ENCODE data around the gene CD151.

The CD151 gene

GRCh38 chr11:812390-812789, 20.4 kb upstream of the CD151 start:
- H3K4me3 ChIP-seq (ENCODE audit: low read depth, low read length): no peak overlapping the region
- DNase-seq (ENCODE audit: low read depth): no peak

- H3K4me3 ChIP-seq (ENCODE audit: low read depth, low read length): no peak overlapping the region
- no peak for DNase-seq (ENCODE audit: low read depth)
Observed at GRCh38 chr11:813072-813455, 19.7 kb upstream of the CD151 start.

GRCh38 chr11:813456-814096, 19.2 kb upstream of the CD151 start:
- H3K4me3 ChIP-seq (ENCODE audit: low read depth, low read length): no peak overlapping the region
- no peak for DNase-seq (ENCODE audit: low read depth)

- H3K4me3 ChIP-seq (ENCODE audit: low read depth, low read length): no peak overlapping the region
- no peak for DNase-seq (ENCODE audit: low read depth)
Observed at GRCh38 chr11:815675-816432, 16.9 kb upstream of the CD151 start.

GRCh38 chr11:816433-816779, 16.3 kb upstream of the CD151 start:
- no peak for DNase-seq (ENCODE audit: low read depth)
- no peak overlapping the region for H3K4me3 ChIP-seq (ENCODE audit: low read depth, low read length)

GRCh38 chr11:818396-819128, 14.2 kb upstream of the CD151 start, which contains the start of gene PNPLA2:
TSS of gene PNPLA2 (plus strand) at chr11:818914. CDS start at chr11:819719, 805 bp downstream.
- DNase-seq (ENCODE audit: low read depth): no peak
- peak within 1 kb of the TSS; percentile 75 for H3K4me3 ChIP-seq (ENCODE audit: low read depth, low read length)

- DNase-seq (ENCODE audit: low read depth): no peak
- H3K4me3 ChIP-seq (ENCODE audit: low read depth, low read length): peak overlapping the region; percentile 75
Observed at GRCh38 chr11:819129-819931, 13.4 kb upstream of the CD151 start.

- H3K4me3 ChIP-seq (ENCODE audit: low read depth, low read length): peak overlapping the region; percentile 75
- DNase-seq (ENCODE audit: low read depth): no peak
Observed at GRCh38 chr11:819943-820649, 12.7 kb upstream of the CD151 start.

GRCh38 chr11:820655-821511, 11.9 kb upstream of the CD151 start:
- DNase-seq (ENCODE audit: low read depth): no peak
- peak overlapping the region; percentile 75 for H3K4me3 ChIP-seq (ENCODE audit: low read depth, low read length)

- no peak for DNase-seq (ENCODE audit: low read depth)
- H3K4me3 ChIP-seq (ENCODE audit: low read depth, low read length): no peak overlapping the region
Observed at GRCh38 chr11:821512-822371, 11.0 kb upstream of the CD151 start.

- no peak overlapping the region for H3K4me3 ChIP-seq (ENCODE audit: low read depth, low read length)
- DNase-seq (ENCODE audit: low read depth): no peak
Observed at GRCh38 chr11:823441-824291, 9.1 kb upstream of the CD151 start.

GRCh38 chr11:824292-824880, 8.4 kb upstream of the CD151 start:
- no peak overlapping the region for H3K4me3 ChIP-seq (ENCODE audit: low read depth, low read length)
- no peak for DNase-seq (ENCODE audit: low read depth)

- no peak for DNase-seq (ENCODE audit: low read depth)
- H3K4me3 ChIP-seq (ENCODE audit: low read depth, low read length): no peak overlapping the region
Observed at GRCh38 chr11:824942-825341, 7.8 kb upstream of the CD151 start.

GRCh38 chr11:825366-826226, 7.2 kb upstream of the CD151 start:
- H3K4me3 ChIP-seq (ENCODE audit: low read depth, low read length): no peak overlapping the region
- DNase-seq (ENCODE audit: low read depth): no peak

GRCh38 chr11:826227-826621, 6.5 kb upstream of the CD151 start:
- DNase-seq (ENCODE audit: low read depth): no peak
- no peak overlapping the region for H3K4me3 ChIP-seq (ENCODE audit: low read depth, low read length)

GRCh38 chr11:826836-827145, 6.0 kb upstream of the CD151 start:
- DNase-seq (ENCODE audit: low read depth): no peak
- H3K4me3 ChIP-seq (ENCODE audit: low read depth, low read length): peak overlapping the region; percentile 29
